Panc1 (cell line): ENCODE results near the gene CFAP251.

ENCODE experiments used
- CTCF ChIP-seq: fragments of 450-650 bp; IDR thresholded peaks from 2 replicates; pipeline ENCODE4 v1.5.1; 2017; ENCODE audit warnings: mild to moderate bottlenecking
- POLR2AphosphoS5 ChIP-seq: IDR thresholded peaks from 2 replicates; pipeline ENCODE4 v1.6.1; 2012; ENCODE audit warnings: mild to moderate bottlenecking, low read depth, low read length, moderate library complexity
- REST ChIP-seq, 2 experiments: IDR thresholded peaks; 2 replicates each; pipeline ENCODE4 v1.6.1; 2011 to 2012; ENCODE audit warnings: low read depth in 2 of 2, control low read depth in 1 of 2, low read length in 1 of 2, mild to moderate bottlenecking in 1 of 2, moderate library complexity in 1 of 2; ENCODE audit not compliant: insufficient read depth in 1 of 2
- SIN3A ChIP-seq: IDR thresholded peaks from 2 replicates; pipeline ENCODE4 v1.6.1; 2012; ENCODE audit warnings: low read depth, mild to moderate bottlenecking, low read length, moderate library complexity, borderline replicate concordance; ENCODE audit not compliant: insufficient read depth

- no peak for TF ChIP-seq CTCF
- TF ChIP-seq REST (IDR thresholded peaks at IDR 0.05; ENCODE audit: insufficient read depth in 1 of 2, low read depth in 2 of 2, low read length in 1 of 2): no peak
- no peak for TF ChIP-seq POLR2AphosphoS5
- TF ChIP-seq SIN3A: no peak
Observed at GRCh38 chr12:121981456-121981855, 63.1 kb downstream of the CFAP251 start.
